ENCODE data around the gene GLCCI1.

Gene GLCCI1

GRCh38 chr7:8126601-8127167, 158.1 kb downstream of the GLCCI1 start:
- no peak for DNase-seq (ENCODE audit: low read depth in 1 of 2, low spot score in 1 of 2)

GRCh38 chr7:8128449-8129317, 160.1 kb downstream of the GLCCI1 start:
- DNase-seq (ENCODE audit: low read depth in 1 of 2, low spot score in 1 of 2), result no peak

- no peak for DNase-seq (ENCODE audit: low read depth in 1 of 2, low spot score in 1 of 2)
Measured at GRCh38 chr7:8129318-8129659, 160.7 kb downstream of the GLCCI1 start.

- DNase-seq (ENCODE audit: low read depth in 1 of 2, low spot score in 1 of 2), result no peak
Measured at GRCh38 chr7:8130663-8131062, 162.1 kb downstream of the GLCCI1 start.

- DNase-seq (ENCODE audit: low read depth in 1 of 2, low spot score in 1 of 2), result no peak
Measured at GRCh38 chr7:8131694-8132605, 163.4 kb downstream of the GLCCI1 start.

- no peak for DNase-seq (ENCODE audit: low read depth in 1 of 2, low spot score in 1 of 2)
Measured at GRCh38 chr7:8133188-8133848, 164.7 kb downstream of the GLCCI1 start.

- no peak for DNase-seq (ENCODE audit: low read depth in 1 of 2, low spot score in 1 of 2)
Measured at GRCh38 chr7:8134089-8134733, 165.6 kb downstream of the GLCCI1 start.

- no peak for DNase-seq (ENCODE audit: low read depth in 1 of 2, low spot score in 1 of 2)
Measured at GRCh38 chr7:8135417-8135816, 166.8 kb downstream of the GLCCI1 start.

GRCh38 chr7:8136051-8136730, 167.6 kb downstream of the GLCCI1 start:
- DNase-seq (ENCODE audit: low read depth in 1 of 2, low spot score in 1 of 2), result no peak

Measured in stimulated activated CD4-positive, alpha-beta T cell treated with anti-CD3 and anti-CD28 coated beads, Interleukin-15, amount 100 ng/mL, for 1 hour (primary cell).